Upper lobe of right lung (tissue), 1 donor: ENCODE data around the gene IDH3G. TPM values are rescaled to one million over a fixed set of nuclear protein-coding genes. Genes with fewer than 3 reads are reported as not detected.
A peak's percentile ranks its signal among the peaks of the same experiment; 100 is the strongest.
"Not testable (repeated sequence)": the region's sequence is repeated elsewhere in the genome, so short reads cannot be mapped to it uniquely, and the experiment has no call there.

Experiments
- ATAC-seq: fragments of 200-7000 bp; cut with Tn5 transposase; one replicate; pipeline ENCODE4 v1.9.1; 2020; ENCODE audit warnings: mild to moderate bottlenecking, moderate library complexity
- DNase-seq: peaks from one replicate; pipeline ENCODE4 v3.0.0-alpha.2; 2020
- H3K27ac ChIP-seq: fragments of 200-600 bp; one replicate; pipeline ENCODE4 v1.8.0; 2022
- H3K27me3 ChIP-seq: fragments of 200-600 bp; one replicate; pipeline ENCODE4 v1.8.0; 2022; ENCODE audit warnings: mild to moderate bottlenecking
- H3K36me3 ChIP-seq: fragments of 200-600 bp; one replicate; pipeline ENCODE4 v1.8.0; 2022
- H3K4me1 ChIP-seq: fragments of 200-600 bp; one replicate; pipeline ENCODE4 v1.8.0; 2022
- H3K4me3 ChIP-seq: fragments of 200-600 bp; one replicate; pipeline ENCODE4 v1.8.0; 2022; ENCODE audit warnings: mild to moderate bottlenecking
- H3K9me3 ChIP-seq: fragments of 200-600 bp; one replicate; pipeline ENCODE4 v1.8.0; 2022
- intact Hi-C: fragments of 100-400 bp; cut with DNase I; formaldehyde crosslinking; loops from one replicate; pipeline ENCODE4 v1.11.0; 2022
- total RNA-seq: library from RNA; stranded (reverse); fragmentation: NEBNext Ultra II Directional; extraction: Animal tissue kit (Norgen Biotek cat#: 25700); gene quantifications from one replicate; pipeline ENCODE4 v1.2.1, GENCODE V29; 2021
- TF ChIP-seq, protein P1 (sequence below): fragments of 200-600 bp; IDR thresholded peaks from one replicate; pipeline ENCODE4 v1.8.0; 2022; ENCODE audit warnings: antibody characterized with exemption
- donor health status: DM: no; HTN: yes; CAD: no; lungs with severe emphysema.

The IDH3G gene
- total RNA-seq, 1 donor from 2014 or later: 42.7 TPM

GRCh38 chrX:153761863-153762262, 32.3 kb downstream of the IDH3G start:
- intact Hi-C loops: loop anchor here (10.0 kb wide), 1 partner anchor 193 kb away; no protein-coding TSS in a partner anchor
- DNase-seq: no peak

GRCh38 chrX:153755136-153755535, 39.0 kb downstream of the IDH3G start:
- no peak for DNase-seq
- Histone ChIP-seq H3K4me3 (no peak overlapping the region), H3K4me1 (no peaks in the 10 kb centered on the region), H3K27me3 (no peaks in the 10 kb centered on the region), H3K27ac (no peak overlapping the region), H3K36me3 (no peaks in the 10 kb centered on the region), H3K9me3 (no peaks in the 10 kb centered on the region)
- no peak for ATAC-seq
- TF ChIP-seq, protein P1, sequence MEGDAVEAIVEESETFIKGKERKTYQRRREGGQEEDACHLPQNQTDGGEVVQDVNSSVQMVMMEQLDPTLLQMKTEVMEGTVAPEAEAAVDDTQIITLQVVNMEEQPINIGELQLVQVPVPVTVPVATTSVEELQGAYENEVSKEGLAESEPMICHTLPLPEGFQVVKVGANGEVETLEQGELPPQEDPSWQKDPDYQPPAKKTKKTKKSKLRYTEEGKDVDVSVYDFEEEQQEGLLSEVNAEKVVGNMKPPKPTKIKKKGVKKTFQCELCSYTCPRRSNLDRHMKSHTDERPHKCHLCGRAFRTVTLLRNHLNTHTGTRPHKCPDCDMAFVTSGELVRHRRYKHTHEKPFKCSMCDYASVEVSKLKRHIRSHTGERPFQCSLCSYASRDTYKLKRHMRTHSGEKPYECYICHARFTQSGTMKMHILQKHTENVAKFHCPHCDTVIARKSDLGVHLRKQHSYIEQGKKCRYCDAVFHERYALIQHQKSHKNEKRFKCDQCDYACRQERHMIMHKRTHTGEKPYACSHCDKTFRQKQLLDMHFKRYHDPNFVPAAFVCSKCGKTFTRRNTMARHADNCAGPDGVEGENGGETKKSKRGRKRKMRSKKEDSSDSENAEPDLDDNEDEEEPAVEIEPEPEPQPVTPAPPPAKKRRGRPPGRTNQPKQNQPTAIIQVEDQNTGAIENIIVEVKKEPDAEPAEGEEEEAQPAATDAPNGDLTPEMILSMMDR: no peak
- intact Hi-C loops: no loop called here

More at GRCh38 chrX:153761863-153762262, 32.3 kb downstream of the IDH3G start:
- Histone ChIP-seq H3K4me1 (peaks cover 3% of the 10 kb centered on the region), H3K9me3 (no peaks in the 10 kb centered on the region), H3K27me3 (no peaks in the 10 kb centered on the region), H3K27ac (no peak overlapping the region), H3K4me3 (no peak overlapping the region), H3K36me3 (no peaks in the 10 kb centered on the region)
- no peak for ATAC-seq
- TF ChIP-seq, protein P1: no peak

DNA sequence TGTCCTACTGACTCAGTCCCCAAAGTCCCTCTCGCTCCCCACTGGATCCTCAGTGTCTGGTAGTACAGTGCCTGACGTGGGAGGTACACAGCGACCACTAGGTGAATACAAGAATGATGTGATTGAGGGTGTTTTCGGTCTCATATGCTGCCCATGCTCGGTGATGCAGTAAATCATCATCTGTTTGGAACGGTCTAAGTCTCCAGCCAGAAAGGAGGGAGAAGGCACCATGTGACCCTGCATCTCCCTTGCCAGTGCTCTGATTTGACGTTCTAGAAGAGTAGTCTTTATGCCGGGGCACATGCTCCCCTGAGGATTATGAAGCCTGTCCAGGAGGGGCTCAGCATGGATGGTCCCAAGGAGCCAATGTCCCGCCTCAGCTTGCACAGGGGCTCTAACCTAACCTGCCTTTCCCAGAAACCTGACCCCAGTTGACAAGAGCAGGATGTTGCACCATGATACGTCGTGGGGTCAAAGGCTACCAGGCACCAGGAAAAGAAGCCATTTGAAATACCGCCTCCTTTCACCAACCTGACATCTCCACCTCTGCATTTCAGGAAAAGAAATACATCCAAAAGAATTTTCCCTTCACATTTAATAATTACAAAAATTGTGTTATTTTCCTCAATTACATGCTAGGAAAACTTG, 43.9 kb downstream of the IDH3G start:
- intact Hi-C loops: no loop called here
- Histone ChIP-seq H3K4me1 (no peaks in the 10 kb centered on the region), H3K36me3 (no peaks in the 10 kb centered on the region), H3K4me3 (no peak overlapping the region), H3K27ac (no peak overlapping the region), H3K27me3 (no peaks in the 10 kb centered on the region), H3K9me3 (no peaks in the 10 kb centered on the region)
- TF ChIP-seq, protein P1: no peak
- DNase-seq (no peak), ATAC-seq (no peak)

GRCh38 chrX:153749017-153749416, 45.2 kb downstream of the IDH3G start:
- H3K27ac ChIP-seq, intact Hi-C loops, H3K9me3 ChIP-seq, H3K4me3 ChIP-seq, H3K27me3 ChIP-seq, DNase-seq, ATAC-seq, H3K4me1 ChIP-seq, H3K36me3 ChIP-seq: not testable (repeated sequence)

DNA sequence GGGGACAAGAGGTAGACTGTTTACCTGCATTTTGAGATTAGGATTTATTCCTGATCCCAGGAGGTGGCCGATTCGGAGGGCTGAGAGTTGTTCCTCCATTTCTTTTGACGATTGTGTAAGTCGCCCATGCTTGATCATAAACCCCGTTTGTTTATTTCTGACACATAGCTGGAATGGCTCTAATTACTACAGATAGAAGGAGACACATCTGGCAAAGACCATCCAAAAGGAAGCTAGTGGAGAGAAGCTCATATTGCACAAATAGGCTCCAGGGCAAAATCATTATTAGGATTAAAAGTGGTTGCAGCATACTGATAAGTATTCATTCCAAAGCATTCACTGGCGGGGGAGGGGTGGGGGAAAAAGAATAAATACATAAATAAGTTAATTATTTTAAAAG, 47.2 kb downstream of the IDH3G start:
- H3K27me3 ChIP-seq, H3K4me1 ChIP-seq, H3K9me3 ChIP-seq, H3K27ac ChIP-seq, intact Hi-C loops, DNase-seq, ATAC-seq, H3K36me3 ChIP-seq, H3K4me3 ChIP-seq: not testable (repeated sequence)

DNA sequence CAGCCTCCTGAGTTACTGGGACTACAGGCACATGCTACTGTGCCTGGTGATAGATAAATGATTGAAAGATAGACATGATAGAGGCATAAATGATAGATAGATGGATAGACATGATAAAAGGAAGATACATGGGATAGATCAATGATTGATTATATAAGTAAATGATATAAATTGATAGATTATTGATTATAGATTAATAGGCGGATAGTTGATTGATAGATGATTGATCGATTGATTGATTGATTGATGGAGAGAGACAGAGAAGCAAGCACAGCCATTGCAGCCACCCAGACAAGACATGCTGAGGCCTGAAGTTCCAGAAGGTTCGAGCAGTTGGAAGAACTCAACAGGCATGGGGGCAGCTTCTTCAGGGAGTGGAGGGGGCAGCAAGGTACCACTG, 47.8 kb downstream of the IDH3G start:
- Histone ChIP-seq H3K27me3 (no peaks in the 10 kb centered on the region), H3K4me3 (no peak overlapping the region), H3K27ac (no peak overlapping the region), H3K4me1 (no peaks in the 10 kb centered on the region), H3K36me3 (no peaks in the 10 kb centered on the region), H3K9me3 (no peaks in the 10 kb centered on the region)
- ATAC-seq (no peak), DNase-seq (no peak)
- intact Hi-C loops: no loop called here
- TF ChIP-seq, protein P1: no peak

- ATAC-seq, H3K9me3 ChIP-seq, H3K27ac ChIP-seq, H3K4me1 ChIP-seq, H3K27me3 ChIP-seq, H3K4me3 ChIP-seq, intact Hi-C loops, H3K36me3 ChIP-seq: not testable (repeated sequence)
- DNase-seq: peak; percentile 41
These were observed 49.1 kb downstream of the IDH3G start for GRCh38 chrX:153745067-153745433.
